HepG2 (cell line): Measurements from ENCODE around the gene HBS1L.

Source experiments
- ATF1 ChIP-seq: IDR thresholded peaks from 2 replicates; pipeline ENCODE4 v1.6.1; 2016; ENCODE audit warnings: mild to moderate bottlenecking, control low read depth
- NR3C1 ChIP-seq: sonication (generic); formaldehyde crosslinking; IDR thresholded peaks from 2 replicates; pipeline ENCODE4 v1.4.0; 2020; ENCODE audit warnings: missing genetic modification reagents
- SALL1 ChIP-seq: sonication (generic); formaldehyde crosslinking; IDR thresholded peaks from 2 replicates; pipeline ENCODE4 v1.8.0; 2022; ENCODE audit warnings: mild to moderate bottlenecking, missing genetic modification reagents
- ZNF263 ChIP-seq: sonication (generic); formaldehyde crosslinking; IDR thresholded peaks from 2 replicates; pipeline ENCODE4 v1.4.0; 2020; ENCODE audit warnings: missing genetic modification reagents
- TF ChIP-seq, protein P1 (sequence below): sonication (generic); formaldehyde crosslinking; IDR thresholded peaks from 2 replicates; pipeline ENCODE4 v1.4.0; 2020; ENCODE audit warnings: mild to moderate bottlenecking, missing genetic modification reagents
- TF ChIP-seq, protein P2 (sequence below): sonication (generic); formaldehyde crosslinking; IDR thresholded peaks from 2 replicates; pipeline ENCODE4 v1.4.0; 2020; ENCODE audit warnings: low read depth, mild to moderate bottlenecking, missing genetic modification reagents
- TF ChIP-seq, protein P3 (sequence below), 2 experiments: sonication (generic) in 1 of 2; formaldehyde crosslinking in 1 of 2; IDR thresholded peaks; 2 replicates each; pipeline versions ENCODE4 v1.5.1 to v1.6.1; 2011 to 2020; ENCODE audit warnings: borderline replicate concordance in 1 of 2, low read depth in 1 of 2, low read length in 1 of 2, mild to moderate bottlenecking in 1 of 2, missing genetic modification reagents in 1 of 2, moderate library complexity in 1 of 2
- TF ChIP-seq, protein P4 (sequence below): sonication (generic); formaldehyde crosslinking; IDR thresholded peaks from 2 replicates; pipeline ENCODE4 v1.4.0; 2020; ENCODE audit warnings: missing genetic modification reagents

DNA sequence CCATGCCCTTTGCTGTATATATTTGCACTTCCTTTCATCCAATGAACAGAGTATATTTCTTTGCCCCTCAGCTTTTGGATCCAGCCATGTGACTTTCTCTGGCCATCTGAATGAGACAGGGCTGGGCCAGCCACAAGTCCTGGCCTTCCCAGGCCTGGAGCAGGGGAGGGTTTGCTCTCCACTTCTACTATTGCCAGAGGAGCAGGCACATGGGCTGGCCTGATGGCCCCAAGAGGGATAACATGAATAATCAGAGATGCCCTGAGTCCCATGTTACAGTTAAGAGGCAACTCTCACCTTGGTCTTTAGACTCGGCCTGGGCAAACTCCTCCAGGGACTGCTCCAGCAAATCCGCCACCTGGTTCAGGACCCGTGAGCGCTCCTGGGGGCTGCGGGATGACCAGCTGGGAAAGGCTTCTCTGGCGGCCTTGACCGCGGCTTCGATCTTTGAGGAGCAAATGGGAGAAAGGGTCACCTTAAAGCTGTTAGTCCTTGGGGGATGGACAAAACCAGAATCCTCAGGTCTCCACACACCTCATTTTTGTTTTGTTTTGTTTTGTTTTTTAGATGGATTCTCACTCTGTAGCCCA lies 111.0 kb downstream of the HBS1L start:
- TF ChIP-seq ZNF263 (no peak), NR3C1 (no peak), SALL1 (CRISPR knock-in tag) (no peak), ATF1 (CRISPR knock-in tag) (no peak)
- TF ChIP-seq, protein P1, sequence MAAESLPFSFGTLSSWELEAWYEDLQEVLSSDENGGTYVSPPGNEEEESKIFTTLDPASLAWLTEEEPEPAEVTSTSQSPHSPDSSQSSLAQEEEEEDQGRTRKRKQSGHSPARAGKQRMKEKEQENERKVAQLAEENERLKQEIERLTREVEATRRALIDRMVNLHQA (CRISPR knock-in tag): no peak
- TF ChIP-seq, protein P2, sequence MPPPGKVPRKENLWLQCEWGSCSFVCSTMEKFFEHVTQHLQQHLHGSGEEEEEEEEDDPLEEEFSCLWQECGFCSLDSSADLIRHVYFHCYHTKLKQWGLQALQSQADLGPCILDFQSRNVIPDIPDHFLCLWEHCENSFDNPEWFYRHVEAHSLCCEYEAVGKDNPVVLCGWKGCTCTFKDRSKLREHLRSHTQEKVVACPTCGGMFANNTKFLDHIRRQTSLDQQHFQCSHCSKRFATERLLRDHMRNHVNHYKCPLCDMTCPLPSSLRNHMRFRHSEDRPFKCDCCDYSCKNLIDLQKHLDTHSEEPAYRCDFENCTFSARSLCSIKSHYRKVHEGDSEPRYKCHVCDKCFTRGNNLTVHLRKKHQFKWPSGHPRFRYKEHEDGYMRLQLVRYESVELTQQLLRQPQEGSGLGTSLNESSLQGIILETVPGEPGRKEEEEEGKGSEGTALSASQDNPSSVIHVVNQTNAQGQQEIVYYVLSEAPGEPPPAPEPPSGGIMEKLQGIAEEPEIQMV (CRISPR knock-in tag): no peak
- TF ChIP-seq, protein P3, sequence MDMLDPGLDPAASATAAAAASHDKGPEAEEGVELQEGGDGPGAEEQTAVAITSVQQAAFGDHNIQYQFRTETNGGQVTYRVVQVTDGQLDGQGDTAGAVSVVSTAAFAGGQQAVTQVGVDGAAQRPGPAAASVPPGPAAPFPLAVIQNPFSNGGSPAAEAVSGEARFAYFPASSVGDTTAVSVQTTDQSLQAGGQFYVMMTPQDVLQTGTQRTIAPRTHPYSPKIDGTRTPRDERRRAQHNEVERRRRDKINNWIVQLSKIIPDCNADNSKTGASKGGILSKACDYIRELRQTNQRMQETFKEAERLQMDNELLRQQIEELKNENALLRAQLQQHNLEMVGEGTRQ (IDR thresholded peaks at IDR 0.05; ENCODE audit: low read depth, low read length): no peak
- TF ChIP-seq, protein P3 (CRISPR knock-in tag; IDR thresholded peaks at IDR 0.05; ENCODE audit: borderline replicate concordance): no peak
- TF ChIP-seq, protein P4, sequence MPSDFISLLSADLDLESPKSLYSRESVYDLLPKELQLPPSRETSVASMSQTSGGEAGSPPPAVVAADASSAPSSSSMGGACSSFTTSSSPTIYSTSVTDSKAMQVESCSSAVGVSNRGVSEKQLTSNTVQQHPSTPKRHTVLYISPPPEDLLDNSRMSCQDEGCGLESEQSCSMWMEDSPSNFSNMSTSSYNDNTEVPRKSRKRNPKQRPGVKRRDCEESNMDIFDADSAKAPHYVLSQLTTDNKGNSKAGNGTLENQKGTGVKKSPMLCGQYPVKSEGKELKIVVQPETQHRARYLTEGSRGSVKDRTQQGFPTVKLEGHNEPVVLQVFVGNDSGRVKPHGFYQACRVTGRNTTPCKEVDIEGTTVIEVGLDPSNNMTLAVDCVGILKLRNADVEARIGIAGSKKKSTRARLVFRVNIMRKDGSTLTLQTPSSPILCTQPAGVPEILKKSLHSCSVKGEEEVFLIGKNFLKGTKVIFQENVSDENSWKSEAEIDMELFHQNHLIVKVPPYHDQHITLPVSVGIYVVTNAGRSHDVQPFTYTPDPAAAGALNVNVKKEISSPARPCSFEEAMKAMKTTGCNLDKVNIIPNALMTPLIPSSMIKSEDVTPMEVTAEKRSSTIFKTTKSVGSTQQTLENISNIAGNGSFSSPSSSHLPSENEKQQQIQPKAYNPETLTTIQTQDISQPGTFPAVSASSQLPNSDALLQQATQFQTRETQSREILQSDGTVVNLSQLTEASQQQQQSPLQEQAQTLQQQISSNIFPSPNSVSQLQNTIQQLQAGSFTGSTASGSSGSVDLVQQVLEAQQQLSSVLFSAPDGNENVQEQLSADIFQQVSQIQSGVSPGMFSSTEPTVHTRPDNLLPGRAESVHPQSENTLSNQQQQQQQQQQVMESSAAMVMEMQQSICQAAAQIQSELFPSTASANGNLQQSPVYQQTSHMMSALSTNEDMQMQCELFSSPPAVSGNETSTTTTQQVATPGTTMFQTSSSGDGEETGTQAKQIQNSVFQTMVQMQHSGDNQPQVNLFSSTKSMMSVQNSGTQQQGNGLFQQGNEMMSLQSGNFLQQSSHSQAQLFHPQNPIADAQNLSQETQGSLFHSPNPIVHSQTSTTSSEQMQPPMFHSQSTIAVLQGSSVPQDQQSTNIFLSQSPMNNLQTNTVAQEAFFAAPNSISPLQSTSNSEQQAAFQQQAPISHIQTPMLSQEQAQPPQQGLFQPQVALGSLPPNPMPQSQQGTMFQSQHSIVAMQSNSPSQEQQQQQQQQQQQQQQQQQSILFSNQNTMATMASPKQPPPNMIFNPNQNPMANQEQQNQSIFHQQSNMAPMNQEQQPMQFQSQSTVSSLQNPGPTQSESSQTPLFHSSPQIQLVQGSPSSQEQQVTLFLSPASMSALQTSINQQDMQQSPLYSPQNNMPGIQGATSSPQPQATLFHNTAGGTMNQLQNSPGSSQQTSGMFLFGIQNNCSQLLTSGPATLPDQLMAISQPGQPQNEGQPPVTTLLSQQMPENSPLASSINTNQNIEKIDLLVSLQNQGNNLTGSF (CRISPR knock-in tag): no peak
